GM18870 (cell line): ENCODE measurements around the gene IFT22.
"Not testable (repeated sequence)": the region's sequence is repeated elsewhere in the genome, so short reads cannot be mapped to it uniquely, and the experiment has no call there.

ENCODE experiments used
- ATAC-seq: cut with Tn5 transposase; IDR thresholded peaks from one replicate; pipeline ENCODE4 v1.9.1; 2021; ENCODE audit warnings: moderate library complexity; ENCODE audit not compliant: unreplicated experiment

The IFT22 gene

DNA sequence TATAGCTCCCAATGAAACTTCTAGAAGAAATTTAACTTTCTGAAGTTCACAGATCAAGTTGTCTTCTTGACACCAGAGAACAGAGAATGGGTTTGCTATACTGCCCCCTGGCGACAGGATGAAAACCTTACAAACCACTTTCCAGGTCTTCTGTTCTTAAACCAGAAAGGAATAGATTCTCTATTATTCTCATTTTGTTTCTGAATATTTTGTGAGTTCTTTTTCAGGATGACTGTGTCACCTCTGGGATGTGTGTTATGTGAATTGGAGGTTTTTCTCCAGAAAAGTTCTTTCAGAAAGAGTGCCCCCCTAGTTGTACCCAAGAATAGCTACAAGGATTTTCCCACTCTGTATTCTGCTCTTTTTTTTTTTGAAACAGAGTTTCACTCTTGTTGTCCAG, 6.3 kb downstream of the IFT22 start:
- no peak for ATAC-seq

DNA sequence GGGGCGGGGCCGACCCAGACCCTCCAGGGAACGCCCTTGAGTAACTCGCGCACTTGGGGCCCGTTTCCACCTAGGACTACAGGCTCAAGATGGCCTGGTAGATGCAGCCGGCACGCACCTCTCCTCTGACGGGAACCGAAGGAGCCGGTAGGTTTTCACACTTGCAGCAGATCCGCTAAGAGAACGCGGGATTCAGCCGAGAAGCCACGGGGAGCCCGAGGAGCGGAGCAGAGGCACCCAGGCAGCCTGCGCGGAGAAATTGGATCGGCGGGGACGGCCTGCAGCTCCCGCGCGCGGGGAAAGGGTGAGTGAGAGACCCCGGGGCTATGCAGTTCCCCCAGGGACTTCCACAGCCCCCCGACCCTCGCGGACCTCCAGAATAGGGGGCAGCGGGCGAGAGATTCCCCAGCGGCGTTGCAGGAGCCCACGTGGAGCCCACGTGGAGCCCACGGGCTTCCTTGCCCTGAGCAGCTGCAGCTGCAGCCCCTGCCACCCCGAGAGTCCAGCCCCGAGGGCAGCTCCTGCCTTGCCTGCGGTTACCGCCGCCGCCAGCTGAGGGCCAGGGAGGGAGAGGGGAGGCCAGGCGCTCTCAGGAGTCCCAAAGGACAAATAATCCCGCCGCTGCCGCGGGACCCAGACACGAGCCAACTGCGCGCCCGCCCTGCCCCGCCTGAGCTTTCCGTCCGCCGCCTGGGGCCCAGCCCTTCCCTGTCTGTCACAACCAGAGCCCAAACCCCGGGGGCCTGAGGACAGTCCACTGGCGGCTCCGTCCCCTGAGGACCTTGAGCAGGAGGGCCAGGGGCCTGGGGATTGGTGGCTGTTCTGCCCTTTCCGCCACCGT, 13.1 kb downstream of the IFT22 start:
- no peak for ATAC-seq

DNA sequence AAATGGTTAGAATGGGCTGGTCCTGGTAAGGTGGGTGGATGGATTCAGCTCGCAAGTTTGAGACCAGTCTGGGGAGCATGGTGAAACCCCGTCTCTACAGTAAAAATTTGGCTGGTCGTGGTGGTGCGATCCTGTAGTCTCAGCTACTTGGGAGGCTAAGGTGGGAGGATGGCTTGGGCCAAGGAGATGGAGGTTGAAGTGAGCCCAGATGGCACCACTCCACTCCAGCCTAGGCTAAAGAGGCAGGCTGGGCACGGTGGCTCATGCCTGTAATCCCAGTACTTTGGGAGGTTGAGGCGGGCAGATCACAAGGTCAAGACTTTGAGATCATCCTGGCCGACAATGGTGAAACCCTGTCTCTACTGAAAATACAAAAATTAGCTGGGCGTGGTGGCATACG, 15.3 kb downstream of the IFT22 start:
- ATAC-seq: no peak

GRCh38 chr7:101303102-101303701, 18.4 kb downstream of the IFT22 start:
- no peak for ATAC-seq

- no peak for ATAC-seq
Measured at GRCh38 chr7:101302641-101303101, 18.9 kb downstream of the IFT22 start.

DNA sequence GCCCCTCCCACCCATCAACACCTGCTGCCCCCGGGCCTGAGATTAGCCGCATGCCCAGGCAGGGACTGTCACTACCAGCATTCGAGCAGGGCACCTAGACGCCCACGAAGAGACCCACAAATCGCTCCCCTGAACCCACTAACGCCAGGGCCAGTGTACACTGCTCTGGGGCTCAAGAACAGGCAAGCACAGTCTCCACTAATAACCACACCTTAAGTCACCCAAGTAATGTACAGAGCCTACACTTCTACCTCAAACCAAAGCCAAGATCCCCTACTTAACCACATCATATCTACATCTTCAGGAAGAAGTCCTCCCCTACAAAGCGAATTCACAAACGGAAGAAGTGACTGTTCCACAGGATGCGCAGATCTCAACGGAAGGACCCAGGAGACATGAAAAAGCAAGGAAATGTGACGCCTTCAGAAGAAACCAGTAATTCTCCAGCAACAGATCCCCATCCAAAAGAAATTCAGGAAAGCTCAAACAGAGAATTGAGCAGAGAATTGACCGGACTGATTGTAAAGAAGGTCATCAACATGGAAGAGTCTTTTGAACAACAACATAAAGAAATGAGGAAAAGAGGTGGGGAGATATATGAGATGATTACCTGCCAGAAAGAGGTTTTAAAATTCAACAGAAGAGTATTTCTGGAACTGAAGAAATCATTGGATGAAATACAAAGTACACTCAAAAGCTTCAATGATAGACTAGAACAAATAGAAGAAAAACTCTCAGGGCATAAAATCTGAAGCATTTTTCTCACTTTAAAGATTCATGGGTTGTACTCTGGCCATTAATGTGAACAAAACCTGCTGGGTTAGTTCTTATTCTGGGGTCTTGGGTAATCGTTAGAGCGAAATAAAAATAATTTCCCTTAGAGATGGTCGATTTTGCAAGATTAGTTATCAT, 20.9 kb downstream of the IFT22 start:
- no peak for ATAC-seq

DNA sequence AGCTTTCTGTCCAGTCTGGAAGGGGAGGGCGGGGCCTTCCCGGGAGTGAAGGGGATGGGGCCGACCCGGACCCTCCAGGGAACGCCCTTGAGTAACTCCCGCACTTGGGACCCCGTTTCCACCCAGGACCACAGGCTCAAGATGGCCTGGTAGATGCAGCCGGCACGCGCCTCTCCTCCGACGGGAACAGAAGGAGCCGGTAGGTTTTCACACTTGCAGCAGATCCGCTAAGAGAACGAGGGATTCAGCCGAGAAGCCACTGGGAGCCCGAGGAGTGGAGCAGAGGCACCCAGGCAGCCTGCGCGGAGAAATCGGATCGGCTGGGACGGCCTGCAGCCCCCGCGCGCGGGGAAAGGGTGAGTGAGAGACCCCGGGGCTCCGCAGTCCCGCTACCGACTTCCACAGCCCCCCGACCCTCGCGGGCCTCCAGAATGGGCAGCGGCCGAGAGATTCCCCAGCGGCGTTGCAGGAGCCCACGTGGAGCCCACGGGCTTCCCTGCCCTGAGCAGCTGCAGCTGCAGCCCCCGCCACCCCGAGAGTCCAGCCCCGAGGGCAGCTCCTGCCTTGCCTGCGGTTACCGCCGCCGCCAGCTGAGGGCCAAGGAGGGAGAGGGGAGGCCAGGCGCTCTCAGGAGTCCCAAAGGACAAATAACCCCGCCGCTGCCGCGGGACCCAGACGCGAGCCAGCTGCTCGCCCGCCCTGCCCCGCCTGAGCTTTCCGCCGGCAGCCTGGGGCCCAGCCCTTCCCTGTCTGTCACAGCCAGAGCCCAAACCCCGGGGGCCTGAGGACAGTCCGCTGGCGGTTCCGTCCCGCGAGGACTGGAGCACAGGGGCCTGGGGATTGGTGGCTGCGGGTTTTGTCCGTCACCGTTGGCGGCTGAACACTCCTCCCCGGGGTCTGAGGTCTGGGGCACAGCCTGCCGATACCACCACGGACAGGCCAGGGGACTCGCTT, 21.8 kb downstream of the IFT22 start:
- ATAC-seq: no peak

DNA sequence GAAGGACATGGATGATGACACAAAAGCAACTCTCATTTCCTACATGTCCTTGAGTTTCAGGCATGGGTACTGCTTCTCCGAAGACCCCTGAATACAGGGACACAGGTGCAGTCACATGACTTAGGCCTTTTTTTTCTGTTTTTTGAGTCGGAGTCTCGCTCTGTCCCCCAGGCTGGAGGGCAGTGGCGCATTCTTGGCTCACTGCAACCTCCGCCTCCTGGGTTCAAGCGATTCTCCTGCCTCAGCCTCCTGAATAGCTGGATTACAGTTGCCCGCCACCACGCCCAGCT, 26.8 kb downstream of the IFT22 start:
- ATAC-seq: no peak

GRCh38 chr7:101294039-101294831, 27.4 kb downstream of the IFT22 start:
- no peak for ATAC-seq

DNA sequence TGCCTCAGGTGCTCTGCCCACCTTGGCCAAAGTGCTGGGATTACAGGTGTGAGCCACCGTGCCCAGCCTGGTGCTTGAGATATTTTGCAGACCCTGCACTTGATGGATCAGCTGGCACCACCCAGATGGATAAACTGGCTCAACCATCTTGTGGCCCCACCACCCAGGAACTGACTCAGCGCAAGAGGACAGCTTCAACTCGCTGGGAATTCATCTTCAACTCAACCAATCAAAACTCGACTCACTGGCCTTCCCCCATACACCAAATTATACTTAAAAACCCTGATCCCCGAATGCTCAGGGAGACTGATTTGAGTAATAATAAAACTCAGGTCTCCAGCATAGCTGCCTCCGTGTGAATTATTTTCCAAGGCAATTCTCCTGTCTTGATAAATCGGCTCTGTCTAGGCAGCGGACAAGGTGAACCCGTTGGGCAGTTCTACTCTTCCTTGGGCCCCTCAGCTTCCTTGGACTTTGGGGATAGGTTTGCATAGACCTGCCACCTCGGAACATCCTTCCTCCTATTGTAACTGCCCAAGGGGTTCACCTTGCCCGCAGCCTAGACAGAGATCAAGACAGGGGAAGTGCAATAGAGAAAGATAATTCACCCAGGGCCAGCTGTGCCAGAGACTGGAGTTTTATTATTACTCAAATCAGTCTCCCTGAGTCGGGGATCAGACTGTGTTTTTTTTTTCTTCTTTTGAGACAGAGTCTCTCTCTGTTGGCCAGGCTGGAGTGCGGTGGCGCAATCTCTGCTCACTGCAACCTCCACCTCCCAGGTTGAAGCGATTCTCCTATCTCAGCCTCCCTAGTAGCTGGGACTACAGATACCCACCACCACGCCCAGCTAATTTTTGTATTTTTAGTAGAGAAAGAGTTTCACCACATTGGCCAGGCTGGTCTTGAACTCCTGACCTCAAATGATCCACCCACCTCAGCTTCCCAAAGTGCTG, 28.3 kb downstream of the IFT22 start:
- not testable (repeated sequence) for ATAC-seq

DNA sequence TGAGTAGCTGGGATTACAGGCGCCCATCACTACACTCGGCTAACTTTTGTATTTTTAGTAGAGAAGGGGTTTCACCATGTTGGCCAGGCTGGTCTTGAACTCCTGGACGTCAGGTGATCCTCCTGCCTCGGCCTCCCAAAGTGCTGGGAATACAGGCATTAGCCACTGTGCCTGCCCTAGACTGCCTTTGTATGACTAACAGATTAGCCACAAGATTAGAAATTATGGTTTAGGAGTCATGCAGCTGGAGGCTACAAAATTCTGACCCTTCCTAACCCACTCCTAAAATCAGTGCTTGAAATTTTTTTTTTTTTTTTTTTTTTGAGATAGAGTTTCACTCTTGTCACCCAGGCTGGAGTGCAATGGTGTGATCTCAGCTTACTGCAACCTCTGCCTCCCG, 29.0 kb downstream of the IFT22 start:
- ATAC-seq: not testable (repeated sequence)

DNA sequence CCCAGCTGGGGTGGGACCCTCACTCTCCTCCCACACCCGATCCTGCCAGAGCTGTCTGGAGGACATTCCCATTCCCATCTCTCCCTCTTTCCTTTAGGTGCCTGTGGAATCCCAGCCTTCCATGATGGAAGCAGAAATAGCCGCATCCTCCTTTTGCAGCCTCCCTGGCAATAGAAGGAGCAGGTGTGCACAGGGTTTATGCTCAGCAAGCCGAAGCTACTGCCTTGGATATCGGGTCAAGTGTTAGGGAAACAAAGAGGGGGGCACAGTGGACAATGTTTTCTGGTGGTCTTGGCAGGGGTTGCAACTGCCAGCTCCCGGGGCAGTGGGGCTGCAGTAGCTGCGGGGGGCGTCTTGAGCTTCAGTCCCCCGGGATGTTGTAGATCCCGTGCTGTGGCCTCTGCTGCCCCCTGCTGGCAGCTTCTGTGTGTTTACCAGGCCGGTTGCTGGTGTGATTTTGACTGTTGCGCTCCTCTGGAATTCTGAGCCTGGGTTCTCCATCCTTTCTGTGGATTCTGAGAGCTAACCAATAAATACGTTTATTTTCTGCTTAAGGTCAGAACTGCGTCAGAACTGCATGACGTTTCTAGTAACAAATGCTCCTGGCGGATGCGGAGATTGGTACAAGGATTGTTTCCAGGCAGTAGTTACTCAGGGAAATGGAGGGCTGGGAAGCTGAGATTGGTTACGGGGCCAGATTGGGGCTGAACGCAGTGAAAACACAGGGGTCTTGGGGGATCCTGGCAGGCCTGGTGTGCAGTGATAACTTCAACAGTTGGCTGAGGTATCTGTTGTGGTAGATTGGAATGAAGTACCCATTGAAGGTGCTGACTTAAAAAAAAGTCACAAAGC, 31.2 kb downstream of the IFT22 start:
- not testable (repeated sequence) for ATAC-seq

DNA sequence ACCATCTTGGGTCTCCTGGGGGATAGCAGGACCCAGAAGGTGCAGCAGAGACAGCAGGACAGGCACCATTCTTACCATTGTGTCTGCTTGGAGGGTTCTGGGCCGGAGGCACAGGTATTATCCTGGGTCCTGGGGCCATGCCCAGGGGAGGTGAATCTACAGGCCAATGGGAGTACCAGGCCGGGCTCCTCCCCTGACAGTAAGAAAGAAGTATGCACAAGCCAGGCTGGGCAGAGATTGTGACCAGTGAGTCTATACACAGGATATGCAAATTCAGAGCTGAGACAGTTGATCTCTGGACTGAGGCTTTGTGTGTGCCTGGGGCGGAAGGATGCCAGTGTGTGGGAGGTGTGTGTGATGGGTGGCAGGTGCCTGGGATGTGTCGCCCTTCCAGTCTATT, 31.9 kb downstream of the IFT22 start:
- ATAC-seq: peak; percentile 83

- no peak for ATAC-seq
Measured at GRCh38 chr7:101288439-101288838, 33.2 kb downstream of the IFT22 start.

GRCh38 chr7:101287032-101287431, 34.6 kb downstream of the IFT22 start:
- no peak for ATAC-seq

GRCh38 chr7:101285880-101286279, 35.7 kb downstream of the IFT22 start:
- ATAC-seq: not testable (repeated sequence)

DNA sequence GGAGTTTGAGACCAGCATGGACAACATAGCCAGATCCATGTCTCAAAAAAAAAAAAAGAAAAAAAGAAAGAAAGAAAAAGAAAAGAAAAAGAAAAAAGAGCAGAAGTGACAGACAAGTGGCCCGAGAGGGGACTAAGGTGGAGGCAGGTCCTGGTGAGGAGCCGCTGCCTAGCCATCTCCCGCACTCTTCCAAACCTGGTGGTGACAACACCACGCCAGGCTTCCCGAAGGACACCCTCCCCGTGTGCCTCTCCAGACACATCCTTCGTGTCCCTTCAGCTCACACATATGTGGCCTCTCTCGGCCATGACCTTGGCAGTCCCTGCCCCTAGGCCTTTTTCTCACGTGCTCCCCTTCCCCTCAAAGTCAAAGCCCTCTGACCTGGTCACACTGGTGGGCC, 36.4 kb downstream of the IFT22 start:
- ATAC-seq: no peak

GRCh38 chr7:101280912-101281311, 40.7 kb downstream of the IFT22 start:
- not testable (repeated sequence) for ATAC-seq
